Breast epithelium (tissue), 4 donors: ENCODE results near the gene MARVELD1. TPM values are rescaled to one million over a fixed set of nuclear protein-coding genes. Genes with fewer than 3 reads are reported as not detected.
"Not testable (repeated sequence)": the region's sequence is repeated elsewhere in the genome, so short reads cannot be mapped to it uniquely, and the experiment has no call there.

ENCODE experiments used
- DNase-seq, 2 donors: peaks; one replicate each; pipeline ENCODE4 v3.0.0-alpha.2; 2019; ENCODE audit warnings: low spot score in 2 of 2
- H3K27ac ChIP-seq, 2 donors: fragments of 200-600 bp; sonication (generic) in 1 of 2; one replicate each; pipeline ENCODE4 v1.5.1; 2016 to 2019; ENCODE audit warnings: mild to moderate bottlenecking in 1 of 2
- H3K27me3 ChIP-seq, 2 donors: fragments of 200-600 bp; sonication (generic) in 1 of 2; one replicate each; pipeline versions ENCODE4 v1.5.1 to v1.6.0; 2017 to 2019; ENCODE audit warnings: control low read depth in 1 of 2, mild to moderate bottlenecking in 1 of 2
- H3K36me3 ChIP-seq: fragments of 200-600 bp; one replicate; pipeline ENCODE4 v1.5.1; 2019
- H3K4me1 ChIP-seq, 2 donors: fragments of 200-600 bp; sonication (generic); one replicate each; pipeline ENCODE4 v1.5.1; 2016 to 2019; ENCODE audit warnings: control low read depth in 1 of 2
- H3K4me3 ChIP-seq, 3 donors: fragments of 200-600 bp; sonication (generic); 1 replicate in 2 of 3; 2 replicates in 1 of 3; pipeline ENCODE4 v1.5.1; 2016 to 2019; ENCODE audit warnings: mild to moderate bottlenecking in 3 of 3, moderate library complexity in 2 of 3
- H3K9me3 ChIP-seq, 2 donors: fragments of 200-600 bp; sonication (generic) in 1 of 2; one replicate each; pipeline ENCODE4 v1.5.1; 2016 to 2019; ENCODE audit warnings: control low read depth in 1 of 2
- POLR2A ChIP-seq: fragments of 450-650 bp; IDR thresholded peaks from one replicate; pipeline ENCODE4 v1.6.1; 2016; ENCODE audit warnings: antibody characterized with exemption, mild to moderate bottlenecking, moderate library complexity
- POLR2AphosphoS5 ChIP-seq, 3 donors: sonication (generic); formaldehyde crosslinking; IDR thresholded peaks; one replicate each; pipeline ENCODE4 v1.6.1; 2017; ENCODE audit warnings: antibody characterized with exemption in 3 of 3
- intact Hi-C: fragments of 100-400 bp; cut with DNase I; formaldehyde crosslinking; loops from one replicate; pipeline ENCODE4 v1.15.1; 2023; ENCODE audit warnings: low total_unique reads
- total RNA-seq, 3 donors: library from RNA; depleted of rRNA; stranded (reverse); fragments of >200 nt; gene quantifications; one replicate each; pipeline ENCODE4 v1.1.0, GENCODE V29; 2016
- TF ChIP-seq, protein P1 (sequence below), 3 donors: fragments of 450-650 bp; IDR thresholded peaks; one replicate each; pipeline ENCODE4 v1.5.1; 2016 to 2017; ENCODE audit warnings: antibody characterized with exemption in 3 of 3, mild to moderate bottlenecking in 3 of 3, moderate library complexity in 3 of 3

MARVELD1 gene
- total RNA-seq, 3 donors from 2014 or later, result 13.4 to 19.8 (median 16.2) TPM

DNA sequence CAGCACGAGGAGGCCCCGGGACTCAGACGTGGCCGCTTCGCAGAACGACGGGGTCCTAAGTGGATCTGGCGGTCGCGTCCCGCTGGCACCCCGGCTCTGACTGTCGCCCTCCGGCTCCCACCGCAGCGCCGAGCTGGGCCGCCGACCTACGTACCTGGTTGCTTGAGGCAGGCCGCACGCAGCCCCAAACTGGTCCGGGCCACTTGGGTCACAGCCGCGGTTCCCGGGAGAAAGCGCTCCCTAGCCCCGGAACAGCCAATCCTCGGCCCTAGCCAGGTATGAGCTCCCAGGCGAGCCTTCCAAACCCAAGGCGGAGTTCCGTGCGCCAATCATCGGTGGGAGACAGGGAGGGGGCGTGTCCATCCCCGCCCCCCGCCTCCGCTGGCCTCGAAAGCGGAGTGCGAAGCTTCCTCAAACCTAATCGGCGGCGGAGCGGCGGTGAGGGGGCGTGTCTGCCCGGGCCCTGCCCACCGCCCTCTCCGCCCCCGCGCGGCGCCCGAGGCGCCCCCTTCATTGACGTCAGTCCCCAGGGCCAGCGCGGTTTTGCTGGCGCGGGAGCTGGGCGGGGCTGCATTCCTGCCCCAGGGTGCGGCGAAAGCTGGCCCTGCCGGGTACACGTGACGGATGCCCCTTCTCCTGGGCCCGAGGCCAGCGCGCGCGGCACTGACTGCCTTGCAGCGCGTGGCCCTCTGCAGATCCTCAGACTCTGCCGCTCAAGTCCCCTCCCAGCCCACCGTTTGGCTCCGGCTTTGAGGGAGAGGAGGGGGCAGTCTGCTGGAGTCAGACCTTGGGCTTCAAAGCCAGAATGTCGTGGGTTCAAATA is 26.4 kb upstream of the MARVELD1 start, which contains the start of gene AVPI1:
Gene AVPI1 (minus strand): TSS at position 280 of the 823 bp plus-strand sequence. CDS start 7,336 bp downstream, outside the sequence.
- peak within 1 kb of the TSS; percentile 66 to 89 (median 71) for H3K4me3 ChIP-seq
- peaks cover 10 to 20% of the 10 kb centered on the region in 2 donors for H3K4me1 ChIP-seq
- intact Hi-C loops, result no loop called here
- no peaks in the 10 kb centered on the region for H3K9me3 ChIP-seq
- peak; percentile 98 for DNase-seq
- H3K36me3 ChIP-seq, result no peaks in the 10 kb centered on the region
- H3K27ac ChIP-seq, result peak within 1 kb of the TSS; percentile 92 to 97
- peak; percentile 85 for TF ChIP-seq POLR2A
- TF ChIP-seq, protein P1, sequence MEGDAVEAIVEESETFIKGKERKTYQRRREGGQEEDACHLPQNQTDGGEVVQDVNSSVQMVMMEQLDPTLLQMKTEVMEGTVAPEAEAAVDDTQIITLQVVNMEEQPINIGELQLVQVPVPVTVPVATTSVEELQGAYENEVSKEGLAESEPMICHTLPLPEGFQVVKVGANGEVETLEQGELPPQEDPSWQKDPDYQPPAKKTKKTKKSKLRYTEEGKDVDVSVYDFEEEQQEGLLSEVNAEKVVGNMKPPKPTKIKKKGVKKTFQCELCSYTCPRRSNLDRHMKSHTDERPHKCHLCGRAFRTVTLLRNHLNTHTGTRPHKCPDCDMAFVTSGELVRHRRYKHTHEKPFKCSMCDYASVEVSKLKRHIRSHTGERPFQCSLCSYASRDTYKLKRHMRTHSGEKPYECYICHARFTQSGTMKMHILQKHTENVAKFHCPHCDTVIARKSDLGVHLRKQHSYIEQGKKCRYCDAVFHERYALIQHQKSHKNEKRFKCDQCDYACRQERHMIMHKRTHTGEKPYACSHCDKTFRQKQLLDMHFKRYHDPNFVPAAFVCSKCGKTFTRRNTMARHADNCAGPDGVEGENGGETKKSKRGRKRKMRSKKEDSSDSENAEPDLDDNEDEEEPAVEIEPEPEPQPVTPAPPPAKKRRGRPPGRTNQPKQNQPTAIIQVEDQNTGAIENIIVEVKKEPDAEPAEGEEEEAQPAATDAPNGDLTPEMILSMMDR (IDR thresholded peaks at IDR 0.05), result no peak
- TF ChIP-seq POLR2AphosphoS5 (IDR thresholded peaks at IDR 0.05), result peak; percentile 83 to 89 (median 89)
- H3K27me3 ChIP-seq, result no peaks in the 10 kb centered on the region

DNA sequence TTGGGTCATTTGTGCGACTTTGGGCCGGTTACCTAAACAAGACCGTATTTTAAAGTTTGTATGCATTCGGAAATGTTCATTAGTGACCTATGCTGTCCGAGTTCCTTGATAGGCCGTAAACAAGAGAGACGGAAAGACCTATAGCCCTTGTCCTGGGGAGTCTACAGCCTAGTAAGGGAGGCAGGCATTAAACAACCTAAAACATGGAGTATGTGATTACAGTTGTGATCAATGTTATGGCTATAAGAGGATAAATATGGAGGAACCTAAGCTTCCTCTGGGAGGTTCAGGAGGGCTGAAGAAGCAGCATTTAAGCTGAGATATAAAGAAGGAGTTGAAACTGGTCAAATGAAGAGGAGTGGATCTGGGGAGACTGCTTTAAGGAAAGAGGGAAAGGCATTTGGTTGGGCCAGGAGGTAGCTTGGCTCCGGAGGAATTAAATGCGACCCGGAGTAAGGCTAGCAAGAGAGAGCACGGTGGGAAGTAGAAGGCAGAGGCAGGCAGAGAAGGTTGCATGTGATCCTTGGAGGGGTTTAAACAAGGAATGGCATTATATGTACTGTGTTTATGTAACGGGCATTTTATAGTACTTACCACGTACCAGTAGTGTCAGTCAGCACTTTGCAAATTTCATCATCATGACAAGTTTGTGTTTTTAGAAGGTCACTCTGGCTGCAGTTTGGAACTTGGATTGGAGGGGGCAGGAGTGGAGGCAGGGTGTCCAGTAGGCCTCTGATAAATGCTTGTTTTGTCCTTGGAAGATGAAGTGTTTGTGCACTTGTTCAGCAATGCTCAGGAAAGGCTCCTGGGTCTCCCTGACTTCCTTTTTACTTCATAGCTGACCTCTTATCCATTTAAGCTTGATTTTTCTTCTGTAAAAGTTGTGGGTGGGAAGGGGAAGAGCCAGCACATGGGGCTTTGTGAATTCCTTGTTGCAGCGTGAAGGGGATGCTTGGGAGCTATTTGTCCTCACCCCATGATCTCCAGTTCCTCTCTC is 25.4 kb upstream of the MARVELD1 start:
- Histone ChIP-seq H3K27me3 (no peaks in the 10 kb centered on the region), H3K4me3 (peak overlapping the region; percentile 66 to 89 (median 71)), H3K36me3 (no peaks in the 10 kb centered on the region), H3K9me3 (peaks cover 0 to 1% of the 10 kb centered on the region in 2 donors), H3K27ac (peak overlapping the region; percentile 92 to 97), H3K4me1 (peaks cover 10 to 20% of the 10 kb centered on the region in 2 donors)
- intact Hi-C loops, result no loop called here
- no peak for TF ChIP-seq POLR2A
- TF ChIP-seq POLR2AphosphoS5 (IDR thresholded peaks at IDR 0.05), result peak in 1 of 3 donors; percentile 37
- DNase-seq, result no peak

DNA sequence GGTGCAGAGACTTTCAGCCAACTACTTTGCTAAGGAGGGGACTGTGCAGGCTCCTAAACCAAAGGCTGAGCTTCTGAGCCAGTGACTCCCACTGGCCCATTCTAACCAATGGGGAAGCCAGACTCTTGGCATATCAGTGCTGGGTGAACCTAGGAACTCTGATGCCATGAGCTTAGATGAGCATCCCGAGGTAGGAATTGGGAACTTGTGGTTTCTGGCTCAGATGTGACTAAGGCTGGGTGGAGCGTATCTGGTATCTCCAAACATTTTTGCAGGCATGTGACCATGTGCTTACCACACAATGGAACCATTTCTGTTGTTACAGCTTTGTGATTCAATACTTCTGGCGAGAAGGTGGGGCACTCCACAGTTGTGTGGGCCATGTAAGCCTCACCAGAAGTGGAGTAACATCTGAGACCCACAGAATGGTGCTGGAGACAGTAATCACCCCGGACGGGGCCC is 23.9 kb upstream of the MARVELD1 start:
- no peaks in the 10 kb centered on the region for H3K27me3 ChIP-seq
- H3K9me3 ChIP-seq, result peaks cover 0 to 7% of the 10 kb centered on the region in 2 donors
- peaks cover 2 to 10% of the 10 kb centered on the region in 2 donors for H3K4me1 ChIP-seq
- H3K36me3 ChIP-seq, result no peaks in the 10 kb centered on the region
- intact Hi-C loops, result no loop called here
- no peak overlapping the region for H3K4me3 ChIP-seq
- peak in 1 of 3 donors; percentile 59 for TF ChIP-seq POLR2AphosphoS5 (IDR thresholded peaks at IDR 0.05)
- TF ChIP-seq POLR2A, result no peak
- TF ChIP-seq, protein P1 (IDR thresholded peaks at IDR 0.05), result no peak
- H3K27ac ChIP-seq, result peak overlapping the region; percentile 54 to 97
- no peak for DNase-seq

DNA sequence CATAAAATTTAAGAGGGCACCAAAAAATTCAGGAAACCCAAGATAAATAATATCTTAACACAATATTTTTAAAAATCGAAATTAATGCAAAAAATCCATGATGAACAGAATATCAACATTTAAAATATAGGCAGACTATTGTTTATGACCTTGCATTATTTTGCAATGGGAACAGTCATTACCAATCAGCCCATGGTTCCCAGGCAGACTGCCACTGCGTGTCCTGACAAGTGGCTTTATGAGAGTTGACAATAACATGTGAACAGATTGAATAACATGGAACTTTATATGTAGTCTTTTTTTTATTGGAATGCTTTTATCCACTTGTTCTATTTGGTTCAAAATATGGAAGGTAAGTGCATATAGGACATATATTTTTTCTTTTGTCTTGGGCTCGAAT is 23.4 kb upstream of the MARVELD1 start:
- DNase-seq, result peak in 1 of 2 donors; percentile 59
- H3K36me3 ChIP-seq, result no peaks in the 10 kb centered on the region
- H3K4me3 ChIP-seq, result no peak overlapping the region
- H3K27ac ChIP-seq, result no peak overlapping the region
- intact Hi-C loops, result no loop called here
- H3K4me1 ChIP-seq, result peaks cover 2 to 4% of the 10 kb centered on the region in 2 donors
- H3K9me3 ChIP-seq, result peaks cover 0 to 7% of the 10 kb centered on the region in 2 donors
- TF ChIP-seq POLR2A, result no peak
- H3K27me3 ChIP-seq, result no peaks in the 10 kb centered on the region

DNA sequence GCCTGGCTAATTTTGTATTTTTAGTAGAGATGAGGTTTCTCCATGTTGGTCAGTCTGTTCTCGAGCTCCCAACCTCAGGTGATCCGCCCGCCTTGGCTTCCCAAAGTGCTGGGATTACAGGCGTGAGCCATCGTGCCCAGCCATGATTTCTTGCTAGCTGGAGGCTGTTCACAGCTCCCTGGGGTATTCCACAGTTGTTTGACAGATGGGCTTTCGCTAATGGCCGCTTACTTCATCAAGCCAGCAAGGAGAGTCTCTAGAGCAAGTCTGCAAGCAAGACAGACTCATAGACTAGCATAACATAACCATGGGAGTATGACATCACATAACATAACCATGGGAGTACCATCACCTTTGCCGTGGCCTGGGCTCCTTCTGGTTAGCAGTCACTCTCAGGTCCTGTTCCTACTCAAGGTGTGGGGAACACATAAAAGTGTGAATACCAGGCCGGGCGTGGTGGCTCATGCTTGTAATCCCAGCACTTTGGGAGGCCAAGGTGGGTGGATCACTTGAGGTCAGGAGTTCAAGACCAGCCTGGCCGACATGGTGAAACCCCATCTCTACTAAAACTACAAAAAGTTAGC is 15.4 kb upstream of the MARVELD1 start:
- intact Hi-C loops, H3K4me3 ChIP-seq, H3K36me3 ChIP-seq, H3K27me3 ChIP-seq, H3K9me3 ChIP-seq, H3K4me1 ChIP-seq, DNase-seq, H3K27ac ChIP-seq: not testable (repeated sequence)

DNA sequence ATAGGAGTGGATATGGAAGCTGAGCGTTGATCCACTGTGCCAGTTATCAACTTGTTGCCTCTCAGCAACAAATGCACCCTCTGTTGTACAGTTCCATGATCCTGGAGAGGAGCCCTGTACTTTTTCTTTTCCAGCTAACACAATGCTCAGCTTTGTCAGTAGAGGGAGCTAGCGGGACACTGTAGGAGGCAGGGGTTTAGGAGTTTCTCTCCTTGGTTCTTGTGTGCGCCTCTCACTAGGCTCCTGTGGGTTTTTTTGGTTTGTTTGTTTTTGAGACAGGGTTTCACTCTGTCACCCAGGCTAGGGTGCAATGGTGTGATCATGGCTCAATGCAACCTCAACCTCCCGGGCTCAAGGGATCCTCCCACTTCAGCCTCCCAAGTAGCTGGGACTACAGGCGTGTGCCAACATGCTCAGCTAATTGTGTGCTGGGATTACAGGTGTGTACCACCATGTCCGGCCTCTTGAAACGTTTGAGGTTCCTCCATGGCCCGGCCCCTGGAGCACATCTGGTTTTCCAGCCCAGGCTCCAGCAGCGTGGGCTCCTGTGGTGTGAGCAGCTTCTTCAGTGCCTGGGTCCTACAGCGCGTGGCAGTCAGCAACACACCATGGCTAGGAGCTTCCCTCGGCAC is 12.0 kb upstream of the MARVELD1 start:
- Histone ChIP-seq H3K4me1 (no peaks in the 10 kb centered on the region), H3K9me3 (no peaks in the 10 kb centered on the region), H3K36me3 (no peaks in the 10 kb centered on the region), H3K4me3 (no peak overlapping the region), H3K27me3 (no peaks in the 10 kb centered on the region), H3K27ac (no peak overlapping the region)
- intact Hi-C loops, result no loop called here
- no peak for TF ChIP-seq POLR2A
- TF ChIP-seq, protein P1 (IDR thresholded peaks at IDR 0.05), result peak in 2 of 3 donors; percentile 74 to 78
- TF ChIP-seq POLR2AphosphoS5 (IDR thresholded peaks at IDR 0.05), result no peak
- DNase-seq, result no peak
